Astrocyte (in vitro differentiated cells and primary cell): ENCODE measurements around the gene ARPIN. TPM values are rescaled to one million over a fixed set of nuclear protein-coding genes. Genes with fewer than 3 reads are reported as not detected.
"Not testable (repeated sequence)": the region's sequence is repeated elsewhere in the genome, so short reads cannot be mapped to it uniquely, and the experiment has no call there.

ENCODE experiments used
- DNase-seq: peaks from one replicate; pipeline ENCODE4 v3.0.0-alpha.2; 2010; ENCODE audit warnings: low read depth
- FAIRE-seq: peaks from 2 replicates; lab custom pipeline; 2011; peaks lifted over from hg19 to GRCh38; lab: Jason Lieb, UNC
- H2AFZ ChIP-seq: 2 replicates; pipeline ENCODE4 v1.6.0; 2012; ENCODE audit warnings: low read depth, low read length, inconsistent platforms
- H3K27ac ChIP-seq: 2 replicates; pipeline ENCODE4 v1.5.1; 2011; ENCODE audit warnings: low read depth, low read length, inconsistent platforms
- H3K27me3 ChIP-seq: 2 replicates; pipeline ENCODE4 v1.6.0; 2011; ENCODE audit warnings: low read length, inconsistent platforms; ENCODE audit not compliant: insufficient read depth
- H3K36me3 ChIP-seq: 2 replicates; pipeline ENCODE4 v1.5.1; 2011; ENCODE audit warnings: low read length, inconsistent platforms; ENCODE audit not compliant: insufficient read depth
- H3K4me1 ChIP-seq: 2 replicates; pipeline ENCODE4 v1.5.1; 2011; ENCODE audit warnings: low read length, inconsistent platforms; ENCODE audit not compliant: insufficient read depth
- H3K4me2 ChIP-seq: 2 replicates; pipeline ENCODE4 v1.6.0; 2012; ENCODE audit warnings: low read length, inconsistent platforms
- H3K4me3 ChIP-seq: 2 replicates; pipeline ENCODE4 v1.5.1; 2011; ENCODE audit warnings: low read depth, mild to moderate bottlenecking, low read length, inconsistent platforms; ENCODE audit not compliant: insufficient read depth
- H3K79me2 ChIP-seq: 2 replicates; pipeline ENCODE4 v1.6.0; 2012; ENCODE audit warnings: mild to moderate bottlenecking, low read length, inconsistent platforms; ENCODE audit not compliant: insufficient read depth
- H3K9ac ChIP-seq: 2 replicates; pipeline ENCODE4 v1.6.0; 2012; ENCODE audit warnings: mild to moderate bottlenecking, low read length, inconsistent platforms
- H3K9me3 ChIP-seq: 2 replicates; pipeline ENCODE4 v1.5.1; 2012; ENCODE audit warnings: low read depth, mild to moderate bottlenecking, low read length, inconsistent platforms; ENCODE audit not compliant: insufficient read depth
- H4K20me1 ChIP-seq: 2 replicates; pipeline ENCODE4 v1.6.0; 2012; ENCODE audit warnings: low read length, inconsistent platforms; ENCODE audit not compliant: insufficient read depth
- H3K27ac Mint-ChIP-seq: one replicate; pipeline ENCODE4 v1.8.0; 2021; ENCODE audit warnings: mild to moderate bottlenecking, mixed read lengths; ENCODE audit not compliant: unreplicated experiment
- H3K27me3 Mint-ChIP-seq: one replicate; pipeline ENCODE4 v1.8.0; 2021; ENCODE audit warnings: low read depth, mixed read lengths; ENCODE audit not compliant: unreplicated experiment
- H3K36me3 Mint-ChIP-seq: one replicate; pipeline ENCODE4 v1.8.0; 2021; ENCODE audit warnings: low read depth, mixed read lengths; ENCODE audit not compliant: unreplicated experiment
- H3K4me1 Mint-ChIP-seq: one replicate; pipeline ENCODE4 v1.8.0; 2021; ENCODE audit warnings: low read depth, mixed read lengths; ENCODE audit not compliant: unreplicated experiment
- H3K4me3 Mint-ChIP-seq: one replicate; pipeline ENCODE4 v1.8.0; 2021; ENCODE audit warnings: mild to moderate bottlenecking, moderate library complexity, mixed read lengths; ENCODE audit not compliant: unreplicated experiment
- H3K9me3 Mint-ChIP-seq: one replicate; pipeline ENCODE4 v1.8.0; 2021; ENCODE audit warnings: mild to moderate bottlenecking, mixed read lengths; ENCODE audit not compliant: unreplicated experiment
- CTCF ChIP-seq: IDR thresholded peaks from 2 replicates; pipeline ENCODE4 v1.5.1; 2011; ENCODE audit warnings: low read depth, mild to moderate bottlenecking, inconsistent platforms, low read length, moderate library complexity; ENCODE audit not compliant: insufficient read depth
- EZH2 ChIP-seq: IDR thresholded peaks from 2 replicates; pipeline ENCODE4 v1.6.1; 2012; ENCODE audit warnings: mild to moderate bottlenecking, low read length, inconsistent platforms; ENCODE audit not compliant: insufficient read depth
- total RNA-seq: library from RNA; stranded (reverse); gene quantifications from 2 replicates; pipeline ENCODE4 v1.2.1, GENCODE V29; 2021

Gene ARPIN
- total RNA-seq, 1 donor from 2014 or later, result 4.8 TPM

GRCh38 chr15:89870688-89871288 is 42.0 kb downstream of the ARPIN start:
- TF ChIP-seq EZH2, result no peak
- TF ChIP-seq CTCF, result no peak
- H3K27me3 ChIP-seq, result no peaks in the 10 kb centered on the region
- no peak overlapping the region for H3K27ac ChIP-seq
- H4K20me1 ChIP-seq, result no peaks in the 10 kb centered on the region
- H3K4me3 Mint-ChIP-seq, result no peak overlapping the region
- H3K4me1 Mint-ChIP-seq, result no peaks in the 10 kb centered on the region
- no peak overlapping the region for H3K4me3 ChIP-seq
- H3K79me2 ChIP-seq, result no peaks in the 10 kb centered on the region
- no peak overlapping the region for H3K27ac Mint-ChIP-seq
- no peaks in the 10 kb centered on the region for H3K27me3 Mint-ChIP-seq
- no peaks in the 10 kb centered on the region for H3K9me3 Mint-ChIP-seq
- peaks cover 5% of the 10 kb centered on the region for H3K36me3 Mint-ChIP-seq
- no peaks in the 10 kb centered on the region for H3K9me3 ChIP-seq
- H3K9ac ChIP-seq, result no peak overlapping the region
- FAIRE-seq, result no peak
- no peak for DNase-seq
- H3K36me3 ChIP-seq, result peaks cover 9% of the 10 kb centered on the region
- H3K4me2 ChIP-seq, result no peak overlapping the region
- H3K4me1 ChIP-seq, result no peaks in the 10 kb centered on the region
- H2AFZ ChIP-seq, result no peak overlapping the region

GRCh38 chr15:89870006-89870405 is 42.7 kb downstream of the ARPIN start:
- H3K36me3 Mint-ChIP-seq, result peaks cover 9% of the 10 kb centered on the region
- Histone ChIP-seq H3K36me3 (peaks cover 13% of the 10 kb centered on the region), H3K4me3 (no peak overlapping the region), H2AFZ (no peak overlapping the region), H3K79me2 (no peaks in the 10 kb centered on the region), H4K20me1 (no peaks in the 10 kb centered on the region), H3K4me1 (no peaks in the 10 kb centered on the region), H3K4me2 (no peak overlapping the region), H3K9me3 (no peaks in the 10 kb centered on the region), H3K27ac (no peak overlapping the region), H3K27me3 (no peaks in the 10 kb centered on the region), H3K9ac (no peak overlapping the region)
- no peaks in the 10 kb centered on the region for H3K27me3 Mint-ChIP-seq
- FAIRE-seq (no peak), DNase-seq (no peak)
- H3K27ac Mint-ChIP-seq, result no peak overlapping the region
- H3K9me3 Mint-ChIP-seq, result no peaks in the 10 kb centered on the region
- H3K4me1 Mint-ChIP-seq, result no peaks in the 10 kb centered on the region
- H3K4me3 Mint-ChIP-seq, result no peak overlapping the region
- TF ChIP-seq CTCF (no peak), EZH2 (no peak)

GRCh38 chr15:89869490-89869889 is 43.3 kb downstream of the ARPIN start:
- not testable (repeated sequence) for H2AFZ ChIP-seq, H3K4me3 ChIP-seq, H3K27me3 Mint-ChIP-seq, H3K9ac ChIP-seq, H3K27ac ChIP-seq, H3K4me3 Mint-ChIP-seq, H3K36me3 Mint-ChIP-seq, H3K9me3 ChIP-seq, H3K27me3 ChIP-seq, H3K4me1 Mint-ChIP-seq, H3K9me3 Mint-ChIP-seq, H3K4me2 ChIP-seq, H3K27ac Mint-ChIP-seq, FAIRE-seq, H4K20me1 ChIP-seq, DNase-seq, H3K79me2 ChIP-seq, H3K4me1 ChIP-seq
- H3K36me3 ChIP-seq, result peaks cover 13% of the 10 kb centered on the region
